HG02678 (cell line): Measurements from ENCODE around the gene OR4X1.
"Not testable (repeated sequence)": the region's sequence is repeated elsewhere in the genome, so short reads cannot be mapped to it uniquely, and the experiment has no call there.

ENCODE experiments used
- ATAC-seq: cut with Tn5 transposase; IDR thresholded peaks from one replicate; pipeline ENCODE4 v1.9.1; 2021; ENCODE audit warnings: mild to moderate bottlenecking, moderate library complexity; ENCODE audit not compliant: unreplicated experiment

Gene OR4X1

GRCh38 chr11:48263423-48263911, at the start of gene OR4X1:
Gene OR4X1, plus strand, starts transcription at chr11:48263861. Its CDS starts 0 bp downstream, at chr11:48263861.
- ATAC-seq = no peak

DNA sequence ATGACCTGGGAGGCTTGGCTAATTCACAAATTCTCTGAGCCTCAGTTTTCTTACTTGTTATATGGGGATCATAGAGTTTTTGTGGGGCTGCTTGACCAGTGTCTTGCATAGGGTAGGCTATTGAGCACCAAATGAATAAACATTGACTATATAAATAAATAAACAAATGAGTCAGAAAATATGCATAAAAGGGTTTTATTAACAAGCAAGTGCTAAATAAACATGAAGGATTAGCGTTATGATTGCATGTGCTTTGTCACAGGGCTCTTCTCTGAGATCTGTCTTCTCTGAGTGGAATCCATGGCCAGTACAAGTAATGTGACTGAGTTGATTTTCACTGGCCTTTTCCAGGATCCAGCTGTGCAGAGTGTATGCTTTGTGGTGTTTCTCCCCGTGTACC, 47.2 kb upstream of the OR4X1 start, which contains the start of gene OR4B1:
Gene OR4B1, plus strand, starts transcription at position 301 of the 400 bp plus-strand sequence. Its CDS starts 0 bp downstream, at position 301.
- no peak for ATAC-seq

GRCh38 chr11:48228761-48229160, 34.9 kb upstream of the OR4X1 start:
- no peak for ATAC-seq

GRCh38 chr11:48230057-48230456, 33.6 kb upstream of the OR4X1 start:
- not testable (repeated sequence) for ATAC-seq

- ATAC-seq = no peak
Observed at GRCh38 chr11:48237727-48238126, 25.9 kb upstream of the OR4X1 start.

- ATAC-seq = no peak
Observed at GRCh38 chr11:48242501-48242900, 21.2 kb upstream of the OR4X1 start.

GRCh38 chr11:48244804-48245203, 18.9 kb upstream of the OR4X1 start, which contains the start of gene OR4X2:
Gene OR4X2, plus strand, starts transcription at chr11:48245104. Its CDS starts 0 bp downstream, at chr11:48245104.
- no peak for ATAC-seq

- no peak for ATAC-seq
Observed at GRCh38 chr11:48248902-48249301, 14.8 kb upstream of the OR4X1 start.

- ATAC-seq = no peak
Observed at GRCh38 chr11:48261600-48261999, 2.1 kb upstream of the OR4X1 start.

DNA sequence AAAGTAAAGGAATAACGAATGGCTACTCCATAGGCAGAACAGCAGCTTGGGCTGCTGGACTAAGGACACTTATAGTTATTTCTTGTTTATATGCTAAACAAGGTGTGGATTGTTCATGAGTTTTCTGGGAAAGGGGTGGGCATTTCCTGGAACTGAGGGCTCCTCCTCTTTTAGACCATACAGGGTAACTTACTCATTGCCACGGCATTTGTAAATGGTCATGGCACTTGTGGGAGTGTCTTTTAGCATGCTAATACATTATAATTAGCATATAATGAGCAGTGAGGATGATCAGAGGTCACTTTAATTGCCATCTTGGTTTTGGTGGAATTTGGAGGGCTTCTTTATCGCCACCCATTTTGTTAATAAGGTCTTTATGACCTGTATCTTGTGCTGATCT, 7.0 kb downstream of the OR4X1 start:
- no peak for ATAC-seq

DNA sequence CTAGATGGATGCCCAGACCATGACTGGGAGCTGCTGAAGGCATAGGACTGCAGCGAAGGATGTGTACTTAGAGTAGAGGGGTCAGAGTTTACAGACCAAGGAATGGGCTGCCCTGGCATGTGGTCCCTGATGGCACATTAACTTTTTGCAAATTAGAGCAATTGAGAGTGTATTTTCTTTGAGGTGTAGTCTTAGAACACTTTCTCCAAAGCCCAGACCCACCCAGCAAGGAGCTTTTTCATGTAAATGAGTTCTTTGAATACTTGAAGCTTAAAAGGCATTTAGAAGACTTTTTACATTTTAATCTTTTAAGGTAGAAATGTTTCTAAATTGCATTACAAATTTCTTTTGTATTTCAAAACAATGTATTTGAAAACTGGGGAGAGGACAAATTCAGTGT, 8.9 kb downstream of the OR4X1 start:
- no peak for ATAC-seq

GRCh38 chr11:48305923-48306322, 42.3 kb downstream of the OR4X1 start, which contains the start of gene OR4S1:
Gene OR4S1, plus strand, starts transcription at chr11:48306223. Its CDS starts 0 bp downstream, at chr11:48306223.
- ATAC-seq = no peak

GRCh38 chr11:48307760-48308386, 44.2 kb downstream of the OR4X1 start:
- peak; percentile 90 for ATAC-seq

DNA sequence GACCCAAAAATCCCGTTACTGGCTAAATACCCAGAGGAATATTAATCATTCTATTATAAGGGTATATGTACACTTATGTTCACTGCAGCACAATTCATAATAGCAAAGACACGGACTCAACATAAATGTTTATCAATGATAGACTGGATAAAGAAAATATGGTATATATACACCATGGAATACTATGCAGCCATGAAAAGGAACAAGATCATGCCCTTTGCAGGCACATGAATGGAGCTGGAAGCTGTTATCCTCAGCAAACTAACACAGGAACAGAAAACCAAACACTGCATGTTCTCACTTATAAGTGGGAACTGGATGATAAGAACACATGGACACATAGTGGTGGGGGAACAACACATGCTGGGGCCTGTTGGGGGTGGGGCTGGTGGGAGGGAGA, 49.9 kb downstream of the OR4X1 start:
- not testable (repeated sequence) for ATAC-seq
